ENCODE data around the gene MVB12B.

DNA sequence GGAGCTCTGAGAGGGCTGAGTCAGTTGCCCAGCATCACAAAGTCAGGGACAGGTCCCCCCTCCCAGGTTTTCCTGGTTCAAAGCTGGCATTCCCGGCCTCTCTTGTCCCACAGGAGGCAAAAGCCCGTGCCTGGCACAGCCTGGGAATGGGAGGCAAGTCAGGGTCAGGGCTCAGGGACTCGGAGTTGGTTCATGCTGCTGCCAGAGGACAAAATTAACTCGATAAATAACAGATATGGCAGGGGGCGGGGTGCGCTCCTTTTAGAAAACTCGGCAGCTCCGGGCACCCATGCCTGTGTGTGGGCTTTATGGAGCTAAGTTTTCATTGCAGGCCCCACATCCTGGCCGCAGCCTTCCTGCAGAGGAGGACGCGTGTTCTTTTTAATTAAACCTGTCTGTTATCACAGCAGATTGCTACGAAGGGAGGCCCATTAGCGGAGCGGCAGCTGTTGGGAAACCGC is 224.3 kb downstream of the MVB12B start:
- TF ChIP-seq POLR2A (IDR thresholded peaks at IDR 0.05): no peak
- TF ChIP-seq, protein P1, sequence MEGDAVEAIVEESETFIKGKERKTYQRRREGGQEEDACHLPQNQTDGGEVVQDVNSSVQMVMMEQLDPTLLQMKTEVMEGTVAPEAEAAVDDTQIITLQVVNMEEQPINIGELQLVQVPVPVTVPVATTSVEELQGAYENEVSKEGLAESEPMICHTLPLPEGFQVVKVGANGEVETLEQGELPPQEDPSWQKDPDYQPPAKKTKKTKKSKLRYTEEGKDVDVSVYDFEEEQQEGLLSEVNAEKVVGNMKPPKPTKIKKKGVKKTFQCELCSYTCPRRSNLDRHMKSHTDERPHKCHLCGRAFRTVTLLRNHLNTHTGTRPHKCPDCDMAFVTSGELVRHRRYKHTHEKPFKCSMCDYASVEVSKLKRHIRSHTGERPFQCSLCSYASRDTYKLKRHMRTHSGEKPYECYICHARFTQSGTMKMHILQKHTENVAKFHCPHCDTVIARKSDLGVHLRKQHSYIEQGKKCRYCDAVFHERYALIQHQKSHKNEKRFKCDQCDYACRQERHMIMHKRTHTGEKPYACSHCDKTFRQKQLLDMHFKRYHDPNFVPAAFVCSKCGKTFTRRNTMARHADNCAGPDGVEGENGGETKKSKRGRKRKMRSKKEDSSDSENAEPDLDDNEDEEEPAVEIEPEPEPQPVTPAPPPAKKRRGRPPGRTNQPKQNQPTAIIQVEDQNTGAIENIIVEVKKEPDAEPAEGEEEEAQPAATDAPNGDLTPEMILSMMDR (IDR thresholded peaks at IDR 0.05 in 4 of 5, conservative IDR thresholded peaks at IDR 0.05 in 1 of 5): no peak
